ENCODE results near the gene HAUS1.

HAUS1 gene

GRCh38 chr18:46176001-46176400, 71.8 kb downstream of the HAUS1 start:
- Histone ChIP-seq H3K36me3 (ENCODE audit: control insufficient read depth, insufficient read depth, low read length) (no peaks in the 10 kb centered on the region), H3K27me3 (replicated peaks; ENCODE audit: control insufficient read depth, insufficient read depth, low read length) (no peaks in the 10 kb centered on the region), H3K4me3 (replicated peaks; ENCODE audit: low read depth, low read length) (peak overlapping the region; percentile 97)
- TF ChIP-seq, protein P1, sequence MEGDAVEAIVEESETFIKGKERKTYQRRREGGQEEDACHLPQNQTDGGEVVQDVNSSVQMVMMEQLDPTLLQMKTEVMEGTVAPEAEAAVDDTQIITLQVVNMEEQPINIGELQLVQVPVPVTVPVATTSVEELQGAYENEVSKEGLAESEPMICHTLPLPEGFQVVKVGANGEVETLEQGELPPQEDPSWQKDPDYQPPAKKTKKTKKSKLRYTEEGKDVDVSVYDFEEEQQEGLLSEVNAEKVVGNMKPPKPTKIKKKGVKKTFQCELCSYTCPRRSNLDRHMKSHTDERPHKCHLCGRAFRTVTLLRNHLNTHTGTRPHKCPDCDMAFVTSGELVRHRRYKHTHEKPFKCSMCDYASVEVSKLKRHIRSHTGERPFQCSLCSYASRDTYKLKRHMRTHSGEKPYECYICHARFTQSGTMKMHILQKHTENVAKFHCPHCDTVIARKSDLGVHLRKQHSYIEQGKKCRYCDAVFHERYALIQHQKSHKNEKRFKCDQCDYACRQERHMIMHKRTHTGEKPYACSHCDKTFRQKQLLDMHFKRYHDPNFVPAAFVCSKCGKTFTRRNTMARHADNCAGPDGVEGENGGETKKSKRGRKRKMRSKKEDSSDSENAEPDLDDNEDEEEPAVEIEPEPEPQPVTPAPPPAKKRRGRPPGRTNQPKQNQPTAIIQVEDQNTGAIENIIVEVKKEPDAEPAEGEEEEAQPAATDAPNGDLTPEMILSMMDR (IDR thresholded peaks at IDR 0.05; ENCODE audit: insufficient read depth, low read length, poor library complexity, severe bottlenecking), result no peak
- DNase-seq (ENCODE audit: extremely low read depth, insufficient read length), result no peak

Measured in GM06990 (cell line).